HG03469 (cell line): ENCODE data around the gene TLK2.
"Not testable (repeated sequence)": the region's sequence is repeated elsewhere in the genome, so short reads cannot be mapped to it uniquely, and the experiment has no call there.

Source experiments
- ATAC-seq: cut with Tn5 transposase; IDR thresholded peaks from one replicate; pipeline ENCODE4 v1.9.1; 2021; ENCODE audit warnings: mild to moderate bottlenecking, moderate library complexity, moderate number of reproducible peaks; ENCODE audit not compliant: unreplicated experiment

TLK2 gene

GRCh38 chr17:62596662-62597061 lies 118.0 kb downstream of the TLK2 start:
- ATAC-seq = no peak

GRCh38 chr17:62597150-62597549 lies 118.5 kb downstream of the TLK2 start:
- ATAC-seq = no peak

- ATAC-seq = no peak
Observed at GRCh38 chr17:62597920-62598319, 119.3 kb downstream of the TLK2 start.

- no peak for ATAC-seq
Observed at GRCh38 chr17:62599964-62600657, 121.5 kb downstream of the TLK2 start.

- no peak for ATAC-seq
Observed at GRCh38 chr17:62600805-62601204, 122.2 kb downstream of the TLK2 start.

GRCh38 chr17:62601471-62601870 lies 122.8 kb downstream of the TLK2 start:
- no peak for ATAC-seq

GRCh38 chr17:62603783-62604182 lies 125.2 kb downstream of the TLK2 start:
- not testable (repeated sequence) for ATAC-seq

GRCh38 chr17:62605588-62605987 lies 127.0 kb downstream of the TLK2 start:
- no peak for ATAC-seq

GRCh38 chr17:62611292-62611691 lies 132.7 kb downstream of the TLK2 start:
- ATAC-seq = peak; percentile 57

GRCh38 chr17:62611728-62612127 lies 133.1 kb downstream of the TLK2 start:
- no peak for ATAC-seq

GRCh38 chr17:62612289-62612688 lies 133.7 kb downstream of the TLK2 start:
- ATAC-seq = not testable (repeated sequence)

GRCh38 chr17:62613095-62613494 lies 134.5 kb downstream of the TLK2 start:
- not testable (repeated sequence) for ATAC-seq

- no peak for ATAC-seq
Observed at GRCh38 chr17:62614142-62614541, 135.5 kb downstream of the TLK2 start.

- ATAC-seq = no peak
Observed at GRCh38 chr17:62615503-62615902, 136.9 kb downstream of the TLK2 start.

GRCh38 chr17:62616993-62617893 lies 138.6 kb downstream of the TLK2 start:
- no peak for ATAC-seq

- ATAC-seq = no peak
Observed at GRCh38 chr17:62617894-62618472, 139.4 kb downstream of the TLK2 start.

- ATAC-seq = no peak
Observed at GRCh38 chr17:62618647-62619416, 140.2 kb downstream of the TLK2 start.

GRCh38 chr17:62619417-62620155 lies 141.0 kb downstream of the TLK2 start:
- no peak for ATAC-seq

GRCh38 chr17:62621223-62621622 lies 142.6 kb downstream of the TLK2 start:
- ATAC-seq = no peak

GRCh38 chr17:62625184-62625869 lies 146.7 kb downstream of the TLK2 start:
- no peak for ATAC-seq
